Measurements from ENCODE around the gene CCDC85C.

The CCDC85C gene

DNA sequence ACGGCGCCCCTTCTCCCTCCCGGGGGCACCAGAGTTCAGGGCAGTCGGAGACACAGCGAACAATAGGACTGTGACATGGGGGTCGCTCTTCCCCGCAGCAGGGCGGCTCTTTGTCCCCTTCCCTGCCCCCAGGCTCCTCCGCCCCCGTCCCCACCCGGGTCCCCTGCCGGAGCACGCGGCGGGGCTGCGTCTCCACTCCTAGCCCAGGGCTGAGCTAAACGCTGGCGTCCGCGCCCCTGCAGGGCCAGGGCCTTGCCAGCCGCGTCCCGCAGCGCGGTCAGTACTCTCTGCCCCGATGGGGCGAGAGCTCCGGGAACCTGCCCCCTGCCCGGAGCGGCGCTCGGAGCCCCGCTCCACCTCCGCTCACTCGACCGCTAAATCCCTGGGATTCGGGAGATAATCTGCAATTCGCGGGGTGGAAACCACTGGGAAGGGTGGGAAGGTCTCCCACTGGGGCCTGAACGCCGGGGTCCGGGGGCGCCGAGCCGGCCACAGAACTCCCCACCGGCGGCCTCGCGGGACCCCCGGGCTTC is 825 bp upstream of the CCDC85C start:
- no peak for DNase-seq

DNA sequence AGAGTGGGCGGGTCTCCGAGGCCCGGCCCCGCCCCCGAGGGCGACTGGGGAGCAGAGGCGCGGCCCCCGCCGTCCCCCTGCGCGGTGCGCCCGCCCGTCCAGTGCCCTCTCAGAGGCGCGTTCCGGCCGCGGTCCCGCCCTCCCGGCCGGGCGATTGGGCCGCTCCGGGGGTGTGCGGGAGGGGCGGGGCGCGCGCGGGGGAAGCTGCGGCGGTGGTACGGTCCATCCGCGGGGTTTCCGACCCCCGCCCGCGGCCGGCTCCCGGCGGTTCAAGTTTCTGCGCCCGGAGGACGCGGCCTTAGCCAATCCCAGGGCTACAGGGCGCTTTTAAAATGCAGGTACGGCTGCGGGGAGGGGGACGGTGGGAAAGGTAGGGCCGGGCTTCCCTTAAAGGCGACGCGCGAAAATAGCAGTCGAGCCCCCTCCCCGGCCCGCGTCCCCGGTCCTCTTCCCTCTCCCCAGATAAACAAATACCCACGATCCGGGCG is 315 bp upstream of the CCDC85C start:
- DNase-seq: peak; percentile 98

DNA sequence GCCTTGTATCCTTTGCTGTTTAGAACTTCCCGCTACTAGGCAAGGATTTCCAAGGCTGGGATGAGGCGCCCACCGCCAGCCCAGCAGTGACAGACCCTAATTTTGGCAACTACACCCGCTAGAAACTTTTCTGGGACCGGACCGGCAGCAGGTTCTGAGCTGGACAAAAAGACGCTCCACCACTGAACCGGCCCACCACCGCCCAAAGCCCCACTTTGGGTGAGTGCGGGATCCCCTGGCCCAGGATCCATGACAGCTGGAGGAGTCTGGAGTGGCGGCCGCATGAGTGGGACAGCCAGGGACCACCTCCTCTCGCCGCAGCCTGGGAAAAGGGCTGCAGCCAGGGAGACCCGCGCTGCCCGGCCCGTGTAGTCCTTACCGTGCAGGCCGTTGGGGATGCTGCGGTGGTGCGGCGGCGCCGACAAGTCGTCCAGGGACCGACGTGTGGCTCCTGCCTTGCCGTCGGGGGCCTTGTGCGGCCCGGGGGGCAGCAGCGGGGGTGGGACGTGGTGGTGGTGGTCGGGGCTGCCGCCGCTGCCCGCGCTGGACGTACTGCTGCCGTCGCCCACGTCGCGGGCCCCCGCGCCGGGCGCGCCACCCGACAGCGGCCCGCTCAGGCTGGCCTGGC is 1.1 kb downstream of the CCDC85C start:
- DNase-seq: no peak

DNA sequence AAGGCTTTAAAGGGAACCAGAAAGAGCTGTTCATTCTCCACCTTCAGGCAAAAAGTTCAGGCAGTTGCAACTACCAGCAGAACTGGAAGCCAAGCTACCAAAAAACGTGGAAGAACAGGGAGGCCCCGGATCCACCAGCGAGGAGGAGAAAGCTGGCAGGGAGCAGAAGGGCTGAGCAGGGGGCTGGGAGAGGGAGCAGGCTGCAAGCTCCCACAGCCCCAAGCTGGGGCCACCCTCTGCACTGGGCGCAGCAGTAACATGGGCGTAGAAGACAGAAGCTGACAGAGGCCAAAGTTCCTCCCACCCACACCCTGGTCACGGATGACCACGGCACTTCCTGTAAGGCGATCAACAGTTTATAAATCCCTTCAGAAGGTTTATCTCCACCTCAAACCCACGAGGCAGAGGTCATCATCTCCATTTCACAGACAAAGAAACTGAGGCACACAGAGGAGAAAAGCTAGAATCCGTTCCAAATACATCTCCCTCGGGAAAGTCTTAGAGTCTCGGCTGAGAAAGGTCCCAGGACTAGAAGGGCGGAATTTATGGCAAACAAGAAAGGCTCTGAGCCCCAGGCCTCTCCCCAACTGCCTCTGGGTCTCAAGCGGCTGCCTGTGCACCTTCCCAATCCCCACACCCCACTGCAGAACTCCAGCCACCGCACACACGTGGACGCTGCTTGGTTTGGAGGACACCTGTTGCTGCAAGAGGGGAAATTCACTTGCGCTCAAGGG is 1.8 kb downstream of the CCDC85C start:
- DNase-seq: no peak

DNA sequence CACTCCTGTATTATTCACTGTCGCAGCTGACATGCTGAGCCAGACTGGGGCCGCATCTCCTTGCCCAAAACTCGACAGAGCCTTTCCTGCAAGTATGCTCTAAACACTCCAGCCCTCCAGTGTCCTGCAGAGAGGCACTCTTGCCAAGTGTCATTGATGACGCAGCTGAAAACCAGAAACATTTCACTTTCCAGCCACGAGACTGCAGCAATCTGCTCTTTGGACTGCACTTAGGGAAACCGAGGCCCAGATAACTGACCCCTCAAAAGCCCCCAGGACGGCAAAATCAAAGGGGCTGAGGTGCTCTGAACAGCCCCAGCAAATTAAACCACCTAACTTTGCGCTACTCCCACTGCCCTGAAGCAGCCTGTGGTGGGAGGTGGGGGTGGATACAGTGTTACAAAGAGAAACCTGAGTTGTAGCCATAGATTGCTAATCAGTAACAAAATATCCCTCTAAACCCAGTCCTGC is 2.6 kb downstream of the CCDC85C start:
- DNase-seq: no peak

DNA sequence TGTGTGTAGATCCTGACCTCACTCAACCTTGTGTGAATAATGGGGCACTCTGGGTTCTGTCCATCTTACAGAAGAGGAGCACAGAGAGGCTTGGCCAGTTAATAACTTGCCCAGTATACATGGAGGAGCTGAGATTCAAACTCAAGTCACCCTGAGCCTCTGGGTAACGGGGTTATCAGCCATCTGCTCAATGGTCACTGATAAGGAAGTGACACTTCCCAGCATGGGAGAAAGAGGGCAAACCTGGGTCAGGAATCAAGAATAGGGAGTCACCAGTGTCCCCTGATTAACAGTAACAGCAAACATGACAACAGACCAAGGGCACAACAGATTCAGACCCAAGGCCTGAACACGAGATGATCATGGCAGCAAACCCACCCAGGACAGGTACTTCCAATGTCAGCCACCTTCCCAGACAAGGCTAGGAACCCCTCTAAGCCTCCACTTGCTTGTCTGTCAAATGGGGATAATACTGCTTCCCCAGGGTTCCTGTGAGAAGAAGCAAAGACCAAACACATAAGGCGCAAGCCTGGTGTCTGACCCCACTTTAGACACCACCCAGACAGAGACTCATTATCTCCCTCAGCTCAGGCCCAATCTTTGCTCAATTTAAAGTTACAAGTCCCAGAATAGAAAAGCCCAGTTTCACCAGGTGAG is 3.6 kb downstream of the CCDC85C start:
- no peak for DNase-seq

DNA sequence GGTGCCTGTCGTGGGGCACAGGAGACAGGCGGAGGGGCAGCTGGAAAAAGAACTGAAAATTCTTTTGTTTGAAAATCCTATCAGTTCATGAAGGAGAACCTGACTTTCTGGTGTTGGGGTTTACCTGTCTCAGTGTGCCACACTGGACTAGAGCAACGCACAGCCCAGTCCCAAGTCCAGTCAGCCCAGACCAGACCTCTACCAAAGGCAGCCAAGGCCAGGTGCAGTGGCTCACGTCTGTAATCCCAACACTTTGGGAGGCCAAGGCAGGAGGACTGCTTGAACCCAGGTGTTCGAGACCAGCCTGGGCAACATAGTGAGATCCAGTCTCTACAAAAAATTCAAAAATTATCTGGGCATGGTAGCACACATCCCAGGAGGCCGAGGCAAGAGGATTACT is 4.6 kb downstream of the CCDC85C start:
- DNase-seq: no peak

DNA sequence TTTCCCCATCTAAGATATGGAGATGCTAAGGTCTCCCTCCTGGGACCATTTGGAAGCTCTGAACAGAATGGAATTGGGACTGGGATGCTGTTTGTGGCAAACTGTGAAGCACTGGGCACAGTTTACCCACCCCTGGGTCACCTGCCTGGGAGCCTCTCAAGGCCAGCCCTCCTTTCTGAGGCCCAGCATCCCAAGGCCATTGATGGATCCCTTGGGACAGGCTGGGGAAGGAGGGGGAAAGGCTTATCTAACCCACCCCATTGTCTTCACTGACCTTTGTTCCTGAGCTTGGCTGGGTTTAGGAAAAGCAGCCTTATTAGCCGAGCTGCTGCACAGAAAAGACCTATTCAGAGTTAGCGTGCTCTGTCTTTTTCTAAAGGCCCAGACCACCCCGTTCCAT is 5.2 kb downstream of the CCDC85C start:
- DNase-seq: no peak

DNA sequence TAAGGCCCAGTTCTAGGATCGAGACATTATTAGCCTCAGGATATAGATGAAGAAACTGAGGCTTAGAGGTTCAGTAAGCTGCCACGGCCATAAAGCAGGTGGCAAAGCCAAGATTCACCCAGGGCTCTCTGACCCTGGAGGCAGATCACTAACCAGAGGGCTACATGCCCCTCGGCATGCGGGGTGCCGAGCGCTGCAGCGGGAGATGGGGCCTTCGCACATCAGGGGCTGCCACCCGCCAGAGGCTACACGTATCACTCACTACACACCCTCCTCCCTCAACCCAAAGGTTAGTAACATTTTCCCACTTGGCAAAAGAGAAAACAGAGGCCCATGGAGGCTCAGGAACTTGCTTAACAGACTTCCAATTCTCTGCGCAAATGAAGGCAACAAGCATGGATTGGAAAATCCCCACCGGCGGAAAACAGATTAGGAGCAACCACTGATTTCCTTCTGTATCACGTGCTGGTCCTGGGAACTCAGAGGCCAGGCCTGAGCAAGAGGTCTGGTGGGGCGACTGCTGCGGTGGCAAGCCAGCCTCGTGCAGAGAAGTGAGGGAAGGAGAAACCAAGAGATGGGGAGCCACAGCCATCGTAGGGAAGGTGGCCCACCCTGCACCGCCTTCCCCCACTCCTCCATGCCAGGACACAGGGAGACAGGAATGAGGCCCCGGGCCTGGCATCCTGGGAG is 6.0 kb downstream of the CCDC85C start:
- no peak for DNase-seq

DNA sequence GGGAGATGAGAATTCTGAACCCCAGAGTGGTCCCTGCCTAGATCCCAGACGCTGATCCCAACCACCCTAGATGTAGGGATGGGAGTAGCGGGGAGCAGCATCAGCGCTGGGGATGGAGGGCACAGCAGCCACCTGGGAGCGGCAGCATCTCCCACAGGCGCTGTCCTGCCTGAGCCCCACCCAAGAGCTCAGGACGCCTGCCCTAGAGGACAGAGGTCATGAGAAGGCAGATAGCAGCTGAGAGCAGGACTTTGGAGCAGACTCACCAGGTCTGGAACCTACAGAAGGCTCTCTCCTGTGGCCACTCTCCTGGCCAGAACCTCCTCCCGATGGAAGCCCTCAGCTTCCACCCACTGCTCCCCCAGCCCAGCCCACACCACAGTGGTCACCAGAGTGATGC is 7.2 kb downstream of the CCDC85C start:
- no peak for DNase-seq

DNA sequence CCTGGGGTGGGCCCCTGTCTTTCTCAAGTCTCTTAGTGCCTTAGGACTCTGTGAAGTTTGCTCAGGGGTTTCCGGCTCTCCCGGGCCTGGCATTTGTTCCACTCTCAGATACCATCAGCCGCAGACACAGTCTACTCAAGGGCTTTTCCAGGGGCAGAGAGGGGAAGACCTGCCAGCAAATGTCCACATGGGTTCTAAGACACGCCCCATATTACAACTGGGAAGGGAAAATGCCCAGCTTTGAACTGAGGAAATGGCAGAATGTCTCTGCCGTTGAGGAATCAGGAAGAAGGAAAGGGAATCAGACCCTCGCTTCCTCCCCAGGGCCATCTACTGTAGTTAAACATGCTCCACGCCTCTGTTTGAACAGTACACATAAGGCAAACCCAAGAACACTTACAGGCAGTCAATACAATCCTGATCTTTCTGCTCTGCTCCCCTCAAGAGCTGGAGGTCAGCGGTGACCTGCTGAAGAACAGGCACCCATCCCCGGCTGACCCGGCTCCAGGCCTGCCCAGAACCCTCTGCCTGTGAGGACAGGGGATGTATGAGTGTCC is 7.9 kb downstream of the CCDC85C start:
- DNase-seq: no peak

DNA sequence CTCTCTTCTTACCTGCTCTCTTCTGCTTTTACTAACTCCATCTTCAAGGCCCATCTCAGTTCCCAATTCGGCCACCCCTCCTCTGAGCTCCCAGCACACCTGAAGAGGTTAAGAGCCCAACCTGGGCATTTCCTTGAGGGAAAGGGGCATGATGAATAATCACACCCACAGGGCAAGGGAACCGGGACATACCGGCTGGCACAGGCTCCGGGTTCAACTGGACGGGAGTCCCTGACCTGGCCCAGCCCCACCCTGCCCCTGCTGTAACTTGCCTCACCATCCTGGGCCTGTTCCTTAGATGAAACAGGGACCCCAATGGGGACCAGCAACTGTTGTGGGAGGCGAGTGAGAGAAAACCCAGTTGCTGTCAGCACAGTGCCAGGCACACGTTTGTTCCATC is 8.5 kb downstream of the CCDC85C start:
- no peak for DNase-seq

DNA sequence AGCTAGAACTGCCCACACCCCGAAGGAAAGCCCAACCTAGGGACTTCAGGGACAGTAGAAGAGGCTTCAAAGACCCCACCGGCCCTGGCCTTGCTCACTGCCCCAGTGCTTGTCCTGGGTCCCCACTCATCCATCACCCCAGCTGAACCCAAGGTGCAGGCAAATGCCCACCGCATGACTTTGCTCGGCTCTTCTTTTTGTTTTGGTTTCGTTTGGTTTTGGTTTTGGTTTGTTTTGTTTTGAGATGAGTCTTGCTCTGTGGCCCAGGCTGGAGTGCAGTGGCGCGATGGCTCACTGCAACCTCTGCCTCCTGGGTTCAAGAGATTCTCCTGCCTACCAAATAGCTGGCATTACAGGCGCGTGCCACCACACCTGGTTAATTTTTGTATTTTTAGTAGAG is 9.0 kb downstream of the CCDC85C start:
- DNase-seq: no peak

DNA sequence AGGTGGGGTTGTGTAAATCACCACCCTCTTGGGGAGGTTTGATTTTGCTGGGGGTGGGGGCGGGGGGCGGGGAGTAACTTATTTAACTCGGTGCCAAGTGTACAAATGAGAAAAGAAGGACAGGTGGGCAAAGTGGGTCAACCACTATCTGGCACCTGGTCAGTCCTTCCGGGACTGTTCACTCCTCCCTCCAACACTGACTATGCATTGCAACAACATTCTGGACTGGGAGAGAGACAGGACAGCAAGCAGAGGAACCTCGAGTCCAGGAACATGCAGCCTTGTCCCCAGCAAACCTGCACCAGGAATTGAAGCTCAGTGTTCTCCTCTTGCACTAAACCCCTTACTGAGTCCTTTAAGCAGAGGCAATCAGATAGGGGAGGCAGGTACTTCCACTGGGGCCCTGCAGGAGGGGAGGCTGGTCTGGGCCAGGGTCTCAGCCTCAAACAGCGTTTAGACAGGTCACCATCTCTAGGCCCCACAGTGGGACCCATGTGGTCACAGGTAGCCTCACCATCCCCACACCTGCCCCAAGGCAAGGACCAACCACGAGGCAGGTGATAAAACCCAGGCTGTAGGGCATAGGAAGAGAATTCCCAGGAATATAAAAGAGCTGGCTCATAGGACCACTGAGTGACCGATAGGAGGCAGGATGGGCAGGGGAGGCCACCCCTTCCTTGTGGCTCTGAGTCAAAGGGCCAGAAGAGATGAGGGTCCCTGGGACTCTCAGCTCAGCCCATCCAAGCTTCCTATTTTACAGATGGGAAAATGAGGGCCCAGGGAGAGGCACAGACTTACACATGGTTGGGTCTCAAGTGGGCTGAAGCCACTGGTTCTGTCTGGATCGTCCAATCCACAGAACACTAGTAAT is 9.8 kb downstream of the CCDC85C start:
- DNase-seq: no peak

DNA sequence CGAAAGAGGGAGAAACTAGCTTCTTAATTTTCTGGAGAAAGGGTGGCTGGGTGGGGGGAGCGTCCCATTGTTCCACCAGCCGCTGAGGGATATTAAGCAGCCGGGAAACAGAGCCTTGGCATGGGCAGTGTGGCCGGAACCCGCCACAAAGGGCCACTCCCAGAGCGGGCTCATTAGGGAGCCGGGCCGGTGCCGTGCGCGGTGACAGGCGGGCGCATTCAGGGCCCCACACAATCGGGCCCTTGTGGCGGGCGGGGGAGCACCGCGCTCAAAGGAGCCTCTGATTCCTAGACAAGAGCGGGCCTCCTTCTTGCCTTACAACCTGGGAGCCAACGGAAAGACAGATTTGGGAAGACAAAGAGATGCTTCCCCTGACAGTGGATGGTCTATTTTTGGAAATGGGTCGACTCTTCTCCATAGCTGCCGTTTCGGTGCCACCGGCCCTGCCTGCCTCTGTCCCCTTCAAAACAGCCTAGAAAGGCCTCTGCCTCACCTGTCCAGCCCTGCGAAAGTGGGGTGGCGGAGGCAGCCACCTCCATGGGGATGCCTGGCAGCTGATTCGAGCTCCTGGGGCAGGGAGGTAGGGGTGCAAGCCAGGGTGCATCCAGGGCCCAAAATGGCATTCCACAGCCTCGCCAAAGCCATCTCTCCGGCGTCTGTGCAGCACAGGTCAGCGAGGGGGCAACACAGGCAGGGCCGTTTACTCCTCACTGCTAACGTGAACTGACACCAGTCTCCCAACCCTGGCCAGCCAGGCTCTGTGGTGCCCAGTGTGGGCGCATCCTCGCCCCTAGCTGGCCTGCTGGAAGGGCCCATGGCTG is 10.9 kb downstream of the CCDC85C start:
- no peak for DNase-seq

DNA sequence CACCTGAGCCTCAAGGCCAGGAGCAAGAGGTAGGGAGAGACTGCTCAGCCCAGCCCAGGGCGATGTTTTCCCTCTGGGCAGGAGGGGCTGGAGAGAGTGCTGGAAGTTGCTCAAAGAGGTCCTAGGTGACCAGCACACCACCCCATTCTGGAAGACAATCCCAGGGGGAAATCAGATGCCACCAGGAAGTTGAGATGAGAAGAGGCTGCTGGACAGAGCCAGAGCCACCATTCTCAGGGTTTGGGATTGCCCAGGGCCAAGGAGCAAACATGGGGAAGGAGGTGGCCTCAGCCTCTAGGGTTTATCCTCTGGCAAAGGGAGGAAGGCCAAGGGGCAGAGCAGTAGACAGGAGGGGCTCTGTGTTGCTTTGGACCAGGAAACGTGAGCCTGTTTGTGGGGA is 11.6 kb downstream of the CCDC85C start:
- DNase-seq: no peak

DNA sequence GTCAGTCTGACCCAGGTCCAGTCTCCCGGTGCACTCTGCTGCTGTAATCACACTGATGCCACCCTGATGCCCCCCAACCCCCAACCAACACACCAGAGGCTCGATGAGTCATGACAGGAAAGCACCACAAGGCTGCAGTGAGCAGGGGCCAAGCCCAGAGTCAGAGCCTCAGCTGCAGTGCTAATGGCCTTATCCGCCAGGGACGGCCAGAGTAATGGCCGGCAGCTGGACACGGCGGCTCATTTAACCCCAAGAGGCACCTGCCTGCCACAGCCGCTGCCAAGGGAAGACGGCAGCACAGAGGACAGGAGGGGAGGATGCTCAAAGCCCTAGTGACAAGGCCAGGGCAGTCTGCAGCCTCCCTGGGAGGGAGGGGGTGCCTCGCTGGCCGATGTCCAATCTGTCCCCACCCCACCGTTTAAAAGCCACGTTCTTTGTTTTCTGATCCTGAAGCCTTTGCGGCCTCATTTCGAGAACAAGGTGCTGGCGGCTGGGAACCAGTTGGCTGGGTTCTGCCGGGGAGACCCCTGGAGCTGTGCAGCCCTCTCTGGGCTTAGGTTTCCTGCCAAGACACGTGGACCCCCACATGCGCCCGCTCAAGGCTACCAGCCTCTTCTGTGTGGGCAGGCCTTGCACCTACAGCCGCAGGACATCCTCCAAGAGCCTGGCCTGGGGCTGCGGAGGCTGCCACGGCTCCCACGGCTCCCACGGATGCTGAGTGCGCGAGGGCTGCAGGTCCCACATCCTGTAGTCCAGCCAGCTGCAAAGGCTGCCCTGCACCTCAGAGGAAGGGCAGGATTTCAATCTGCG is 13.1 kb downstream of the CCDC85C start:
- DNase-seq: no peak

DNA sequence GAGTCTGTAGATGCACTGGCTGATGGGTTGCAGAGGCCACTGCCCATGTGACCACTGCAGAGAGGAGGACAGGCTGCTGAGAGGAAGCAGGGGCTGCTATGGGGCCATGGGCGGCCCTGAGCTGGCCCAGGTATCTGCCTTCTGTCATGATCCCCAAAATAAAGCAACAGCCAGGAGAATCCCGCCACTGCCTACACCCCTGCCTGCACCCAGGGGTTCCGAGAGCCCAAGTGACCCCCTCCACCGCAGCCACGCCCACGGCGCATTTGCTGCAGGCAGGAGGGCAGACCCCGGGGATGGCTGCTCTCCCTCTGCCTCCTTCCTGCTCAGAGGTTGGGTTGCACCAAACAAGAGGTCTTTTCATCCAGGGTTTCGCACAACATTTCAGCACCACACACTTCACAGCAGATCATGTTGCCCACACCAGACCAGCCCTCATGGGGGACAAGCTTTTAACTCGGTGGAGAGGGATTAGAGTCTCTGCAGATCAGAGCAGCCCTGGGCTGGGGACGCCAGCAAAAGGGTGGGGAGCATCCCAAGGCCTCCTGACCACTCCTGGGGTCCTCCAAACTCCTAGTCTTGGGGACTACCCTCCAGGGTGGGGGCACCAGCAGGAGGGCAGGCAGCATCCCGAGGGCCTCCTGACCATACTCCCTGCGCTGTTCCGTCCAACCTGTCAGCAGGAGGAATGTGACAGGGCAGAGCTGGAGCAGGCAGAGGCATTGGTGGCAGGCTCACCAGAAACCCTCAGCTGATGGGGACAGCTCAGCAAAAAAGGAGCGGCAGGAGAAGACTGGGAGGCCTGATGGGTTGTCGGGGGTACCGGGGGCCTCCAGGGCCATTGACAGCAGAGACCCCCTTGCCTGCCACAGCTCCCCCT is 14.1 kb downstream of the CCDC85C start:
- no peak for DNase-seq

DNA sequence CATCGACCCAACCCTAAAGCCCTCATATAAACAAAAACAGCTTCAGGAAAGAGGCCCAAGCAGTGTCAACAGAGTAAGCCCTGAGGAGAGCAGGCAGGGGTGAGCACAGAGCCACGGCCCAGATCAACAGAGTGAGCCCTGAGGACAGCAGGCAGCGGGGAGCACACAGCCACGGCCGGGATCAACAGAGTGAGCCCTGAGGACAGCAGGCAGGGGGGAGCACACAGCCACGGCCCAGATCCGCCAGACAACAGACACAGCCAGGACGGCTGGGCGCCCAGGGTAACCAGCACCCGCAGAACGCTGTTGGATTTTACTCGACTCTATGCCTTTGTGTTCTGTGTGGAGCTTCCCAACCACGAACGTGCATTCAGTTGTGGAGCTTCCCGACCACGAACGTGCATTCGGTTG is 15.0 kb downstream of the CCDC85C start:
- DNase-seq: no peak
